T-helper 1 cell treated with Interleukin-12 subunit alpha and Interleukin-12 subunit beta and Interleukin-4 antibody, amounts not matched to agents 30 ng/mL and 1 ng/mL, for 36 hours (primary cell): ENCODE results near the gene ANK3. TPM values are rescaled to one million over a fixed set of nuclear protein-coding genes. Genes with fewer than 3 reads are reported as not detected.
"Not testable (repeated sequence)": the region's sequence is repeated elsewhere in the genome, so short reads cannot be mapped to it uniquely, and the experiment has no call there.

Experiments used
- intact Hi-C: fragments of 100-400 bp; cut with micrococcal nuclease; formaldehyde crosslinking; loops from one replicate; pipeline ENCODE4 v1.15.1; 2024
- total RNA-seq: library from RNA; stranded (reverse); gene quantifications from 2 replicates; pipeline ENCODE4 v1.2.3, GENCODE V29; 2022

ANK3 gene
- total RNA-seq, 1 donor from 2014 or later = 85.3 TPM

GRCh38 chr10:60310740-60311139, 78.9 kb downstream of the ANK3 start:
- intact Hi-C loops = no loop called here

DNA sequence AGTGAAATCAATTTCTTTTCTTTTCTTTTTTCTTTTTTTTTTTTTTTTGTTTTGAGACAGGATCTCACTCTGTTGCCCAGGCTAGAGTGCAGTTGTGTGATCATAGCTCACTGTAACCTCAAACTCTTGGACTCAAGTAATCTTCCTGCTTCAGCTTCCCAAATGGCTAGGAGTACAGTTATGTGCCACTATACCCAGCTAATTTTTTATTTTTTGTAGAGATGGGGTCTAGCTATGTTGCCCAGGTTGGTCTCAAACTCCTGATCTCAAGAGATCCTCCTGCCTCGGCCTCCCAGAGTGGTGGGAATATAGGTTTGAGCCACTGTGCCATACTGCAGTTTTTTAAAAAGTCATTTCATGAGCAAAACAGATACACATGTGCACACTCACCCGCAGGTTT, 79.8 kb downstream of the ANK3 start:
- intact Hi-C loops = no loop called here

DNA sequence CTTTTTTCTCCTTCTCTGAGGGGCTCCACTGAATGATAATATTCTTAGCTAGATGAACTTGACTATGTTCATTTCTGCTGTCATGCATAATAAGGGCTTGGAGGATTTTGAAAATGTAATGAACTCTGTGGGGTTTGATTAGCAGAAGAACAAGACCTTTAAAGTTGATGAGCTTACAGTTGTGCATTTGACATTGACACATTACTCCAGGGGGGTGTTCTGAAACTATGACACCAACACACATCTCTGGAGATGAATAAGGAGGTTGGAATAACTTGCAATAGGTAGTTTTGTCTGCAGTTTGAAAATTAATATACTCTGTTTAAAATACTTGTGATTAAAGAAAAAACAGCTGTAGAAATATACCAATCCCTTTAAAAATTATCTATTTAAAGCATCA, 80.3 kb downstream of the ANK3 start:
- intact Hi-C loops = no loop called here

GRCh38 chr10:60305380-60305892, 84.2 kb downstream of the ANK3 start:
- intact Hi-C loops = no loop called here

GRCh38 chr10:60304829-60305379, 84.8 kb downstream of the ANK3 start:
- intact Hi-C loops = no loop called here

DNA sequence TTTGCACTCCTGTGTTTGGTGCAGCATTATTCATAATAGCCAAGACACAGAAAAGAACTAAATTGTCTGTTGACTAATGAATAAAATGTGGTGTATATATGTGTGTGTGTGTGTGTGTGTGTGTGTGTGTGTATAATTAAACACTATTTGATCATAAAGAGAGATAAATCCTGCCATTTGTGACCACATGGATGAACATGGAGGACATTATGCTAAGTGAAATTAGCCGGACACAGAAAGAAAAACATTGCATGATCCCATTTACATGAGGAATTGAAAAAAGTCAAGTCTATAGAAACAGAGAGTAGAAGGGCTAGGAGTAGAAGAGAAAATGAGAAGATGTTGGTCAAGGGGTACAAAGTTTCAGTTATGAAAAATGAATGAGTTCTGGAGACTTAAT, 85.9 kb downstream of the ANK3 start:
- intact Hi-C loops = no loop called here

GRCh38 chr10:60299961-60300883, 89.5 kb downstream of the ANK3 start:
- intact Hi-C loops = no loop called here

GRCh38 chr10:60299390-60299778, 90.3 kb downstream of the ANK3 start:
- intact Hi-C loops = no loop called here

DNA sequence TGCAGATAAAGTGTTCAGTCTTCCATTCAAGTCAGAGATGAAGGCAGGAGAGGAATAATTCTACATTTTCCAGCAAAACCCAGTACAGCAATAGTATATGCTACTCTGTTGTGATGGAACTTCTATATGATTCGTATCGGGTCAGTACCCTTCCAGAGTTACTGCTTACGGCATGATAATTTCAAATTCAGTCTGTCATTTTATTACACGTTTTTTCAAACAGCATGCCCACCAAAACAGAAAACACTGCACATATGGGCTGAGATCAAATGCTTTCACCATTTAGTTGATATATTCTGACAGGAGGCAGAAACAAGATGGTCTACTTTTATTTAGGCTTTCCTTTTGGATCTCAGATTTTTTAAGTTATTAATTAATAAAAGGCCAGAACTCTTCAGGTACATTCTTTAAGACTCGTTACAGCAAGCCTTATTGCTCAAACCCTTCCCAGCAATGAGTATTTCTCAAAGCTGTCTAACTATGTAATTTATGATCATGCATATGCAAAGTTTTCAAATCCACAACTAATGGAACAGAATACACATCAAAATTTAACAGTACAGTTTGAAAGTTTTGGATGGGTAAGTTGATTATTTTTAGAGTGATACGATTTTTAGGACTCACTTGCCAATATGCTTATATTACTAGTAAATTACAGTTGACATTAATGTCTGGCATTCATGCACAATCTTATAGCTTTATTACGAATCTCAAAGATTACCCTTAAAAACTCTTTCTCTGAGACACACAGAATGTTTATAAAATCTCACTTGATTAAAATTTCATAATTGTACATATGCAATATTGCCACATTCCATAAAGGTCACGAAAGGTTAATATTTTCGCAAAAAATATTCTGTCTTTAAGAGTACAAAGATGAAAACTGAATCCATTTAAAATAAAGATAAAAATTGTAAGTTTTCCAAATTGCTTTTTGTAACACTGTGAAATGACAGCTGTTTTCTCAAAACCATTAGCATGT, 91.0 kb downstream of the ANK3 start:
- intact Hi-C loops = no loop called here

DNA sequence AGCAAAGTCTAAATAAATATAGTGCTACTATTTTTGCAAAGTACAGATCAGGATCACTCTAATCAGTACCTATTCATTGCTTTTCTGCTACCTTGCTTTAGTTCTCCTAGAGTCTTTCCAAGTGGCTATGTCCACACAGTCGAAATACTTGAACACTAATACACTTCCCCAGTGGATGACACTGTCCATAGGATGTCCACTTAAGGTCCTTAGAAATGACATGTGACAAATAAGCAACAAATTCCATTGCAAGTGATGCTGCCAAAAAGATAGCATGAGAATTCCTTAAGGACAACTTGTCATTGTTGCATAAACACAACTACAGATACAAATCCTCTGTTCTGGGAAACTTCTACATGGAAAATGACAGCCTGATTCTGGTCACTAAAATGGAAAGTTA, 93.6 kb downstream of the ANK3 start:
- intact Hi-C loops = no loop called here

GRCh38 chr10:60295028-60295937, 94.4 kb downstream of the ANK3 start:
- intact Hi-C loops = no loop called here

- intact Hi-C loops = no loop called here
These were observed 96.0 kb downstream of the ANK3 start for GRCh38 chr10:60293581-60294175.

GRCh38 chr10:60292998-60293397, 96.7 kb downstream of the ANK3 start:
- intact Hi-C loops = no loop called here

DNA sequence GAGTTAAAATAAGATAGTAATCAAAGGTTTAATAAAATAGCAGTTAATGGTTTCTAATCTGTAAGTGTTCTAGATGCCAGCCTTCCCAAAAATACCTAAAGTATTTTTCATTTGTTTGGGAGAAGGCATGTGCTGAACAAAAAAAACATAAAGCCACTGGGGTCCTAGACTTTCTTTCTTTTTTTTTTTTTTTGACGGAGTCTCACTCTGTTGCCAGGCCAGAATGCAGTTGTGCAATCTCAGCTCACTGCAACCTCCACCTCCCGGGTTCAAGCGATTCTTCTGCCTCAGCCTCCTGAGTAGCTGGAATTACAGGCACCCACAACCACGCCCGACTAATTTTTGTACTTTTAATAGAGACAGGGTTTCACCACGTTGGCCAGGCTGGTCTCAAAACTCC, 97.1 kb downstream of the ANK3 start:
- intact Hi-C loops = not testable (repeated sequence)

DNA sequence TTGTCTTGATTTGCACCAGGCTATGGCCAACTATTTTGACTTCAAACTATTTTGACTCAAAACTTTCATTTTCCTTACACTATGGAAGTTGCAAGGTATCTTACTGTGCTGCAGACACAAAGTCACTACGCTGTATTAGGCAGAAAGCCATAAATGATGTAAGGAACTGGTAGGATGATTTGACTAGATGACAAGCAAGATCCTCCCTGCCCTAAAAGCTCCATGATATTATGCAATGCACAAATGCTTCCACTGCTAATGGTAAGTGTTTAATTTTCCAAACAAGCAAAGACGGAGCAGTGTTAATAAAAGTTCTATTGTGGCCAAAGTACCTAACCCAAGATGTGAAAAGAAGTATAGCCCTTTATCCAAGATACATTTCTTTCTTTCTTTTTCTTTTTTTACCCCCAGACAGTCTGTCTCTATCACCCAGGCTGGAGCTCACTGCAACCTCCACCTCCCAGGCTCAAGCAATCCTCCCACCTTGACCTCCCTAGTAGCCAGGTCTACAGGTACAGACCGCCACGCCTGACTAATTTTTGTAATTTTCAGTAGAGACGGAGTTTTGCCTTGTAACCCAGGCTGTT, 98.2 kb downstream of the ANK3 start:
- intact Hi-C loops = no loop called here

GRCh38 chr10:60290558-60290957, 99.1 kb downstream of the ANK3 start:
- intact Hi-C loops = no loop called here

- intact Hi-C loops = no loop called here
These were observed 99.9 kb downstream of the ANK3 start for GRCh38 chr10:60289800-60290199.

DNA sequence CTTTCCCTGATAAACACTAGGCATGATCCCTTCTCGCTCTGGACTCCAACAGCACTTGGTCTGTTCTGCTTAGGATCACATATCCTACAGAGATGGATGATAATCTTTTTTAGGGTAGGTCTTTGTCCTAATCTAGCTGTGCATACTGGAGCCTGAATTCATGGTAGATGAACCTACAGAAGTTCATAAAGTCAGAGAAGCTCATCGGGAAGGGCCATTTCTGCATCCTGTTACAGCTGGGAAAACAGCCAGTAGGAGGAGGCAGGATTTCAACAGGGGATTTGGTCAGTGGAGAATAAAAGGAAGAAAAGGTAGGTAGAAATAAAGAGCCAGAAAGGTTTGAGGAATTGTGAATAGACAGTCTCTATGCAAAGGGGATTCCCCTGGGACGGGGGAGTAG, 101.4 kb downstream of the ANK3 start:
- intact Hi-C loops = no loop called here

DNA sequence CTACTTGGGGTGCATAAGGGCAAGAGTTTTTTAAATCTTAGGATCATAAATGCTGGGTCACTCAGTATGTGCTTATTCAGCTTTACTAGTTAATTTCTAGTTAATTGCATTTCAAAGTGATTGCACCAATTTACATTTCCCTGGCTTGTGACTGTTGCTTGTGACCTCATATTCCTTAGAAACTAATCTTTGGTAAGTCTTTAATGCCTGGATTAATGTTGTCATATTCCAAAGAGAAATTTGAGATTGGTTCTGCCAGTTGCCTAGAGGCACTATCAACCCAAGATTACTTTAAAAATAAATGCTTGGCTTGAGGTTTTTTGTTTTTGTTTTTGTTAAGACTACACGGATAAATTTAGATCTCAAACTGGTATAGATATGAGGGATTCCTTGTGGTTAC, 103.1 kb downstream of the ANK3 start:
- intact Hi-C loops = no loop called here

- intact Hi-C loops = no loop called here
These were observed 106.3 kb downstream of the ANK3 start for GRCh38 chr10:60283397-60283796.
